ENCODE data around the gene POLN. TPM values are rescaled to one million over a fixed set of nuclear protein-coding genes. Genes with fewer than 3 reads are reported as not detected.

Gene POLN
- total and polyA plus RNA-seq, 8 donors = 0.29 to 5.1 (median 1.4) TPM; not detected in 2

GRCh38 chr4:2069986-2070385 lies 171.9 kb downstream of the POLN start:
- H3K27ac ChIP-seq = no peak overlapping the region
- no peaks in the 10 kb centered on the region for H3K36me3 ChIP-seq
- H3K9me3 ChIP-seq = no peaks in the 10 kb centered on the region
- intact Hi-C loops (cut with DNase I; ENCODE audit: low total_unique reads) = no loop called here
- peaks cover 0 to 3% (median 1%) of the 10 kb centered on the region in 4 donors for H3K4me1 ChIP-seq
- no peak overlapping the region for H3K4me3 ChIP-seq
- TF ChIP-seq POLR2A (IDR thresholded peaks at IDR 0.05) = no peak
- TF ChIP-seq POLR2AphosphoS5 (IDR thresholded peaks at IDR 0.05) = no peak
- no peak for TF ChIP-seq CTCF (IDR thresholded peaks at IDR 0.05)
- no peak for TF ChIP-seq EP300 (IDR thresholded peaks at IDR 0.05)
- no peak for DNase-seq
- WGBS, 5 donors = 74 to 83% (median 77%) methylated on average over 9 to 14 of the region's 14 CpGs
- H3K27me3 ChIP-seq = peaks cover 0 to 48% (median 0%) of the 10 kb centered on the region in 3 donors

- Histone ChIP-seq H3K27me3 (peaks cover 0 to 54% (median 0%) of the 10 kb centered on the region in 3 donors), H3K36me3 (no peaks in the 10 kb centered on the region), H3K9me3 (no peaks in the 10 kb centered on the region), H3K4me1 (peaks cover 0 to 7% (median 7%) of the 10 kb centered on the region in 4 donors), H3K4me3 (no peak overlapping the region), H3K27ac (no peak overlapping the region)
- TF ChIP-seq POLR2AphosphoS5 (IDR thresholded peaks at IDR 0.05) (no peak), CTCF (IDR thresholded peaks at IDR 0.05) (no peak), POLR2A (IDR thresholded peaks at IDR 0.05) (no peak), EP300 (IDR thresholded peaks at IDR 0.05) (no peak)
- 71 to 85% (median 80%) methylated on average over 11 to 17 of the region's 17 CpGs for whole genome bisulfite sequencing, 5 donors
- DNase-seq = no peak
- intact Hi-C loops (cut with DNase I; ENCODE audit: low total_unique reads) = no loop called here
Measured at GRCh38 chr4:2069161-2069971, 172.6 kb downstream of the POLN start.

- Histone ChIP-seq H3K4me1 (peaks cover 0 to 10% (median 9%) of the 10 kb centered on the region in 4 donors), H3K27ac (no peak overlapping the region), H3K27me3 (peaks cover 0 to 57% (median 0%) of the 10 kb centered on the region in 3 donors), H3K9me3 (no peaks in the 10 kb centered on the region), H3K36me3 (no peaks in the 10 kb centered on the region), H3K4me3 (no peak overlapping the region)
- DNase-seq = no peak
- TF ChIP-seq CTCF (IDR thresholded peaks at IDR 0.05) = no peak
- TF ChIP-seq POLR2A (IDR thresholded peaks at IDR 0.05) = no peak
- no peak for TF ChIP-seq POLR2AphosphoS5 (IDR thresholded peaks at IDR 0.05)
- TF ChIP-seq EP300 (IDR thresholded peaks at IDR 0.05) = no peak
- 74 to 90% (median 84%) methylated on average over 7 to 11 of the region's 11 CpGs for WGBS, 5 donors
- intact Hi-C loops (cut with DNase I; ENCODE audit: low total_unique reads) = no loop called here
Measured at GRCh38 chr4:2068566-2068965, 173.4 kb downstream of the POLN start.

GRCh38 chr4:2068198-2068470 lies 173.8 kb downstream of the POLN start:
- DNase-seq = no peak
- H3K4me1 ChIP-seq = peaks cover 0 to 10% (median 9%) of the 10 kb centered on the region in 4 donors

More at GRCh38 chr4:2068198-2068470, 173.8 kb downstream of the POLN start:
- Histone ChIP-seq H3K9me3 (no peaks in the 10 kb centered on the region), H3K27me3 (peaks cover 0 to 58% (median 0%) of the 10 kb centered on the region in 3 donors), H3K27ac (no peak overlapping the region), H3K36me3 (no peaks in the 10 kb centered on the region), H3K4me3 (no peak overlapping the region)
- WGBS, 5 donors = 95 to 97% (median 96%) methylated on average over 13 of the region's 13 CpGs
- no peak for TF ChIP-seq POLR2AphosphoS5 (IDR thresholded peaks at IDR 0.05)
- TF ChIP-seq POLR2A (IDR thresholded peaks at IDR 0.05) = no peak
- no peak for TF ChIP-seq EP300 (IDR thresholded peaks at IDR 0.05)
- TF ChIP-seq CTCF (IDR thresholded peaks at IDR 0.05) = no peak
- intact Hi-C loops (cut with DNase I; ENCODE audit: low total_unique reads) = no loop called here

Data from stomach (tissue), 9 donors.